Daoy (cell line): ENCODE measurements around the gene OGFOD3. TPM values are rescaled to one million over a fixed set of nuclear protein-coding genes. Genes with fewer than 3 reads are reported as not detected.
"Not testable (repeated sequence)": the region's sequence is repeated elsewhere in the genome, so short reads cannot be mapped to it uniquely, and the experiment has no call there.

Experiments
- DNase-seq: peaks from one replicate; pipeline ENCODE4 v3.0.0-alpha.2; 2015; ENCODE audit warnings: low read depth
- total RNA-seq: library from RNA; depleted of rRNA; stranded (reverse); fragments of >200 nt; shearing (Covaris generic); gene quantifications from 2 replicates; pipeline ENCODE4 v1.2.3, GENCODE V29; 2014

The OGFOD3 gene
- total RNA-seq, 1 experiment from 2014 or later, result 39.8 TPM

GRCh38 chr17:82374626-82375331 lies 43.6 kb downstream of the OGFOD3 start:
- no peak for DNase-seq

GRCh38 chr17:82373731-82374625 lies 44.4 kb downstream of the OGFOD3 start:
- no peak for DNase-seq

- not testable (repeated sequence) for DNase-seq
Measured at GRCh38 chr17:82373072-82373452, 45.3 kb downstream of the OGFOD3 start.

- DNase-seq, result no peak
Measured at GRCh38 chr17:82372249-82373071, 45.9 kb downstream of the OGFOD3 start.

- no peak for DNase-seq
Measured at GRCh38 chr17:82371333-82372248, 46.8 kb downstream of the OGFOD3 start, which contains the start of gene UTS2R. UTS2R (plus strand) TSS chr17:82371765; CDS start chr17:82374325, 2,560 bp downstream.

GRCh38 chr17:82370471-82371332 lies 47.7 kb downstream of the OGFOD3 start:
- no peak for DNase-seq

GRCh38 chr17:82369211-82369610 lies 49.2 kb downstream of the OGFOD3 start:
- DNase-seq, result no peak

- peak; percentile 43 for DNase-seq
Measured at GRCh38 chr17:82367724-82368524, 50.5 kb downstream of the OGFOD3 start.

- DNase-seq, result no peak
Measured at GRCh38 chr17:82366749-82367148, 51.6 kb downstream of the OGFOD3 start.

- DNase-seq, result no peak
Measured at GRCh38 chr17:82365606-82366295, 52.6 kb downstream of the OGFOD3 start.

GRCh38 chr17:82361885-82362633 lies 56.3 kb downstream of the OGFOD3 start:
- DNase-seq, result no peak

GRCh38 chr17:82359451-82360074 lies 58.8 kb downstream of the OGFOD3 start:
- DNase-seq, result not testable (repeated sequence)

GRCh38 chr17:82358465-82359350 lies 59.7 kb downstream of the OGFOD3 start, which contains the start of gene TEX19:
TEX19 (plus strand) TSS chr17:82359247; CDS start chr17:82362151, 2,904 bp downstream.
- DNase-seq, result no peak

- no peak for DNase-seq
Measured at GRCh38 chr17:82357394-82357793, 61.0 kb downstream of the OGFOD3 start.

- no peak for DNase-seq
Measured at GRCh38 chr17:82356845-82357355, 61.5 kb downstream of the OGFOD3 start.
